Loucy (cell line): Measurements from ENCODE around the gene CNTNAP2.

ENCODE experiments used
- H2AFZ ChIP-seq: fragments of 200-600 bp; sonication (generic); 2 replicates; pipeline ENCODE4 v1.6.0; 2016; ENCODE audit warnings: antibody characterized with exemption, mild to moderate bottlenecking, low read length, moderate library complexity
- H3F3A ChIP-seq: fragments of 200-600 bp; 2 replicates; pipeline ENCODE4 v1.6.0; 2016; ENCODE audit warnings: antibody characterized with exemption, low read depth, mild to moderate bottlenecking
- H3K27me3 ChIP-seq: fragments of 200-600 bp; sonication (generic); 2 replicates; pipeline ENCODE4 v1.6.1; 2014; ENCODE audit warnings: low read length, mild to moderate bottlenecking; ENCODE audit not compliant: insufficient read depth, poor library complexity, severe bottlenecking
- H3K36me3 ChIP-seq: fragments of 200-600 bp; sonication (generic); 2 replicates; pipeline ENCODE4 v1.6.1; 2016; ENCODE audit warnings: low read length; ENCODE audit not compliant: insufficient read depth
- H3K4me1 ChIP-seq: fragments of 200-600 bp; sonication (generic); 2 replicates; pipeline ENCODE4 v1.5.1; 2014; ENCODE audit warnings: low read length, mild to moderate bottlenecking; ENCODE audit not compliant: insufficient read depth, poor library complexity, severe bottlenecking
- H3K4me2 ChIP-seq: fragments of 200-600 bp; sonication (generic); 2 replicates; pipeline ENCODE4 v1.6.0; 2014; ENCODE audit warnings: antibody characterized with exemption, low read length, low read depth, mild to moderate bottlenecking; ENCODE audit not compliant: poor library complexity, severe bottlenecking
- H3K4me3 ChIP-seq: fragments of 200-600 bp; sonication (generic); 2 replicates; pipeline ENCODE4 v1.5.1; 2014; ENCODE audit warnings: low read length, mild to moderate bottlenecking, mixed read lengths; ENCODE audit not compliant: poor library complexity, severe bottlenecking
- H3K79me2 ChIP-seq: fragments of 200-600 bp; sonication (generic); 2 replicates; pipeline ENCODE4 v1.6.1; 2014; ENCODE audit warnings: low read length; ENCODE audit not compliant: insufficient read depth
- H3K9ac ChIP-seq: fragments of 200-600 bp; sonication (generic); 2 replicates; pipeline ENCODE4 v1.6.0; 2014; ENCODE audit warnings: mild to moderate bottlenecking, low read depth, low read length, moderate library complexity; ENCODE audit not compliant: poor library complexity, severe bottlenecking
- H3K9me2 ChIP-seq: fragments of 200-600 bp; sonication (generic); replicated peaks from 2 replicates; pipeline ENCODE4 v1.6.1; 2016; ENCODE audit warnings: low read depth, low read length, mixed read lengths
- H3K9me3 ChIP-seq: fragments of 200-600 bp; sonication (generic); 2 replicates; pipeline ENCODE4 v1.6.1; 2014; ENCODE audit warnings: mild to moderate bottlenecking, antibody characterized with exemption, low read length, low read depth; ENCODE audit not compliant: insufficient read depth
- H4K20me1 ChIP-seq: fragments of 200-600 bp; sonication (generic); 2 replicates; pipeline ENCODE4 v1.6.0; 2014; ENCODE audit warnings: antibody characterized with exemption, low read length, mild to moderate bottlenecking; ENCODE audit not compliant: insufficient read depth, poor library complexity, severe bottlenecking
- EZH2phosphoT487 ChIP-seq: fragments of 200-600 bp; IDR thresholded peaks from 2 replicates; pipeline ENCODE4 v1.6.1; 2018; ENCODE audit warnings: antibody characterized with exemption, mild to moderate bottlenecking, moderate library complexity, borderline replicate concordance
- TF ChIP-seq, protein P1 (sequence below): fragments of 200-600 bp; sonication (generic); conservative IDR thresholded peaks from 2 replicates; pipeline ENCODE4 v1.5.1; 2014; ENCODE audit warnings: mild to moderate bottlenecking, antibody characterized with exemption, low read length

CNTNAP2 gene

DNA sequence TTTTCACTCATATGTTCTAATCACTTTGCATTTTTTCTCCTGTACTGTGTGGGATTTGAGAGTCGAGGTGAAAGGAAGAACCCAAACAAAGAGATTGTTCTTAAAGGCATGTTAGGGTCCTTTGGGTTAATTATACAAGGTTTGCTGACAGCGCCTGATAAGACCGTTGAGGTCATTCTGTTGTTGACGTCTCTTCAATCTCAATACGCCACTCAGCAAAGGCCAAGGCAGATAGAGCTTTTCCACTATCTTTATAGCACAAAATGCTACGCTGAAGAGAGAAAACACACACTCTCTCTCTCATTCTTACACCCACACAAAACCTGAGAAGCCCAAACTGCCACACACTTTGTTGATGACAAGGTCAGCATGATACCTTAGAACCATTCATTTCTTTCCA is 228.7 kb downstream of the CNTNAP2 start:
- no peak overlapping the region for H3K9ac ChIP-seq
- H3K9me2 ChIP-seq, result no peaks in the 10 kb centered on the region
- H3K9me3 ChIP-seq, result no peaks in the 10 kb centered on the region
- H3F3A ChIP-seq, result no peaks in the 10 kb centered on the region
- no peaks in the 10 kb centered on the region for H4K20me1 ChIP-seq
- H3K79me2 ChIP-seq, result no peaks in the 10 kb centered on the region
- H3K36me3 ChIP-seq, result no peaks in the 10 kb centered on the region
- H3K4me3 ChIP-seq, result no peak overlapping the region
- no peaks in the 10 kb centered on the region for H3K4me1 ChIP-seq
- TF ChIP-seq EZH2phosphoT487, result no peak
- TF ChIP-seq, protein P1, sequence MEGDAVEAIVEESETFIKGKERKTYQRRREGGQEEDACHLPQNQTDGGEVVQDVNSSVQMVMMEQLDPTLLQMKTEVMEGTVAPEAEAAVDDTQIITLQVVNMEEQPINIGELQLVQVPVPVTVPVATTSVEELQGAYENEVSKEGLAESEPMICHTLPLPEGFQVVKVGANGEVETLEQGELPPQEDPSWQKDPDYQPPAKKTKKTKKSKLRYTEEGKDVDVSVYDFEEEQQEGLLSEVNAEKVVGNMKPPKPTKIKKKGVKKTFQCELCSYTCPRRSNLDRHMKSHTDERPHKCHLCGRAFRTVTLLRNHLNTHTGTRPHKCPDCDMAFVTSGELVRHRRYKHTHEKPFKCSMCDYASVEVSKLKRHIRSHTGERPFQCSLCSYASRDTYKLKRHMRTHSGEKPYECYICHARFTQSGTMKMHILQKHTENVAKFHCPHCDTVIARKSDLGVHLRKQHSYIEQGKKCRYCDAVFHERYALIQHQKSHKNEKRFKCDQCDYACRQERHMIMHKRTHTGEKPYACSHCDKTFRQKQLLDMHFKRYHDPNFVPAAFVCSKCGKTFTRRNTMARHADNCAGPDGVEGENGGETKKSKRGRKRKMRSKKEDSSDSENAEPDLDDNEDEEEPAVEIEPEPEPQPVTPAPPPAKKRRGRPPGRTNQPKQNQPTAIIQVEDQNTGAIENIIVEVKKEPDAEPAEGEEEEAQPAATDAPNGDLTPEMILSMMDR, result no peak
- no peak overlapping the region for H3K4me2 ChIP-seq
- no peaks in the 10 kb centered on the region for H3K27me3 ChIP-seq
- H2AFZ ChIP-seq, result no peak overlapping the region

DNA sequence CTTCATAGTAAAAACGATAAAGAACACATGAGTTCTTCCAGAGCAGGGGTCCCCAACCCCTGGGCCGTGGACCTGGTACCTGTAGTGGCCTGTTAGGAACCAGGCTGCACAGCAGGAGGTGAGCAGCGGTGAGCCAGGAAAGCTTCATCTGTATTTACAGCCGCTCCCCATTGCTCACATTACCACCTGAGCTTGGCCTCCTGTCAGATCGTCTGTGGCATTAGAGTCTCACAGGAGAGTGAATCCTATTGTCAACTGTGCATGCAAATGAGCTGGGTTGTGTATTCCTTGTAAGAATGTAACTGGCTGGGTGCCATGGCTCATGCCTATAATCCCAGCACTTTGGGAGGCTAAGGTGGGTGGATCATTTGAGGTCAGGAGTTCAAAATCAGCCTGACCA is 229.5 kb downstream of the CNTNAP2 start:
- Histone ChIP-seq H2AFZ (no peak overlapping the region), H3K9me2 (no peaks in the 10 kb centered on the region), H3F3A (no peaks in the 10 kb centered on the region), H3K9ac (no peak overlapping the region), H3K4me2 (no peak overlapping the region), H3K4me1 (no peaks in the 10 kb centered on the region), H4K20me1 (no peaks in the 10 kb centered on the region), H3K27me3 (no peaks in the 10 kb centered on the region), H3K79me2 (no peaks in the 10 kb centered on the region), H3K9me3 (no peaks in the 10 kb centered on the region), H3K4me3 (no peak overlapping the region), H3K36me3 (no peaks in the 10 kb centered on the region)
- TF ChIP-seq EZH2phosphoT487, result no peak
- TF ChIP-seq, protein P1, result no peak

DNA sequence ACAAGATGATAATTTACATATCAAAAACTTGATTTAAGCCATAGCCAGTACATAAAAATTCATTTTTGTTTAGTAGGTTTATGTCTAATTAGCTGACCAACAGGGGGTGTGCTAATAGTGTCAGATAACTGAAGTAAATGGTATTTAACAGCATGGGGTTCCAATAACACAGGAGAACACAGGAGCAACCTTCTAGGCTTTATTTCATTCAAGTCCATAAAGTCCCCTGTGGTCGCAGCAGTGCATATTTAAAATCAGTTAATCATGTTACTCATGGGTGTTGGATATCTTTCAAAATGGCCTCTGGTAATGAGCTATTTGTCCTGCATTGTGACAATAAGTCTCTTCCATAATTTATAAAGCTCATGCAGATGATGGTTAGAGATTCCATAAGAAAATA is 238.6 kb downstream of the CNTNAP2 start:
- H3K27me3 ChIP-seq, result no peaks in the 10 kb centered on the region
- no peaks in the 10 kb centered on the region for H4K20me1 ChIP-seq
- no peaks in the 10 kb centered on the region for H3K4me1 ChIP-seq
- no peaks in the 10 kb centered on the region for H3K9me2 ChIP-seq
- H3K79me2 ChIP-seq, result no peaks in the 10 kb centered on the region
- no peaks in the 10 kb centered on the region for H3K9me3 ChIP-seq
- no peaks in the 10 kb centered on the region for H3K36me3 ChIP-seq
- no peak overlapping the region for H3K4me3 ChIP-seq
- no peak for TF ChIP-seq EZH2phosphoT487
- TF ChIP-seq, protein P1, result no peak
- H3F3A ChIP-seq, result no peaks in the 10 kb centered on the region
- H3K4me2 ChIP-seq, result no peak overlapping the region
- H2AFZ ChIP-seq, result no peak overlapping the region
- H3K9ac ChIP-seq, result no peak overlapping the region
